Heart right ventricle (tissue), 16 donors: ENCODE measurements around the gene ZBTB44. TPM values are rescaled to one million over a fixed set of nuclear protein-coding genes. Genes with fewer than 3 reads are reported as not detected.
"Not testable (repeated sequence)": the region's sequence is repeated elsewhere in the genome, so short reads cannot be mapped to it uniquely, and the experiment has no call there.

Experiments
- ATAC-seq, 8 donors: fragments of 200-7000 bp; cut with Tn5 transposase; one replicate each; pipeline ENCODE4 v1.9.1; 2020; ENCODE audit warnings: mild to moderate bottlenecking in 8 of 8, moderate library complexity in 8 of 8, moderate number of reproducible peaks in 1 of 8
- DNase-seq, 2 donors: peaks; one replicate each; pipeline ENCODE4 v3.0.0-alpha.2; 2020
- H3K27ac ChIP-seq, 10 donors: fragments of 200-600 bp; sonication (generic) in 2 of 10; one replicate each; pipeline versions ENCODE4 v1.5.0 to v1.8.0; 2020 to 2022; ENCODE audit warnings: mild to moderate bottlenecking in 3 of 10
- H3K27me3 ChIP-seq, 7 donors: fragments of 200-600 bp; one replicate each; pipeline ENCODE4 v1.8.0; 2021 to 2022; ENCODE audit warnings: mild to moderate bottlenecking in 2 of 7
- H3K36me3 ChIP-seq, 9 donors: fragments of 200-600 bp; sonication (generic) in 1 of 9; one replicate each; pipeline versions ENCODE4 v1.5.0 to v1.8.0; 2020 to 2022; ENCODE audit warnings: mild to moderate bottlenecking in 2 of 9
- H3K4me1 ChIP-seq, 9 donors: fragments of 200-600 bp; sonication (generic) in 1 of 9; one replicate each; pipeline versions ENCODE4 v1.5.0 to v1.8.0; 2020 to 2022; ENCODE audit warnings: mild to moderate bottlenecking in 4 of 9
- H3K4me3 ChIP-seq, 10 donors: fragments of 200-600 bp; sonication (generic) in 2 of 10; one replicate each; pipeline versions ENCODE4 v1.5.0 to v1.8.0; 2020 to 2022; ENCODE audit warnings: mild to moderate bottlenecking in 7 of 10, moderate library complexity in 2 of 10
- H3K9me3 ChIP-seq, 11 donors: fragments of 200-600 bp in 10 of 11; sonication (generic) in 2 of 11; one replicate each; pipeline versions ENCODE4 v1.5.0 to v1.8.0; 2013 to 2022; ENCODE audit warnings: mild to moderate bottlenecking in 2 of 11, control low read depth in 1 of 11, moderate library complexity in 1 of 11
- WGBS, 2 donors: extraction: QIAGEN DNeasy Blood & Tissue Kit; methylation state at CpG; one replicate each; pipeline ENCODE4 v1.1.7; 2013; ENCODE audit warnings: inconsistent platforms in 1 of 2; 5-methylcytosine and 5-hydroxymethylcytosine counted together
- intact Hi-C, 10 donors: fragments of 100-400 bp; cut with DNase I; formaldehyde crosslinking; loops; one replicate each; pipeline versions ENCODE4 v1.11.1 to v1.14.2; 2022
- polyA plus RNA-seq, 2 donors: library from polyadenylated mRNA; stranded (reverse); fragments of 200-250 nt; gene quantifications; one replicate each; pipeline ENCODE4 v1.2.3, GENCODE V29; 2013
- total RNA-seq, 10 donors: library from RNA; stranded (reverse); fragmentation: NEBNext Ultra II Directional in 3 of 10; extraction: Animal tissue kit (Norgen Biotek cat#: 25700) in 3 of 10; gene quantifications; one replicate each; pipeline versions ENCODE4 v1.2.1 to v1.2.4, GENCODE V29; 2021 to 2023
- TF ChIP-seq, protein P1 (sequence below), 9 donors: fragments of 200-600 bp; sonication (generic) in 2 of 9; IDR thresholded peaks; one replicate each; pipeline versions ENCODE4 v1.5.0 to v1.8.0; 2021 to 2022; ENCODE audit warnings: antibody characterized with exemption in 9 of 9, mild to moderate bottlenecking in 5 of 9, moderate library complexity in 1 of 9
- donor health status: Arrhythmogenic right ventricular cardiomyopathy.
- donor health status: ischemic (EF 13 %, LVEDD 7.1; RV severe dilation, severe dysfunction).
- donor health status: healthy with polysubstance abuse.
- donor health status: DM: no; HTN: yes; CAD: no.
- donor health status: DM: no; HTN: no; CAD: no.
- donor health status: ischemic (EF 25% LVEDD 6.9; RV normal size, moderate dysfunction).
- donor health status: ischemic (EF 25% LVEDD 5.7; RV mildly dilated, moderate dysfunction).
- donor health status: healthy.
- donor health status: DM: yes; HTN: yes; CAD: no.
- donor health status: Ischemic cardiomyopathy.
- donor health status: ischemic (EF 35%, LVEDD 5.7; RV mildly dilated, moderate dysfunction).
- donor health status: nonischemic (EF 11% LVEDD 7.7; RV severe dilation, severe dysfunction).
- donor health status: DM: yes; HTN: yes; CAD: no.
- donor health status: PGD.
- donor health status: ischemic (EF 29% LVEDD 5.4; RV normal size, mild dysfunction).
- donor health status: nonischemic (EF 23%, LVEDD 6.1; RV moderate dilation, normal function).

ZBTB44 gene
- total and polyA plus RNA-seq, 12 donors = 6.8 to 51.6 (median 39.3) TPM

DNA sequence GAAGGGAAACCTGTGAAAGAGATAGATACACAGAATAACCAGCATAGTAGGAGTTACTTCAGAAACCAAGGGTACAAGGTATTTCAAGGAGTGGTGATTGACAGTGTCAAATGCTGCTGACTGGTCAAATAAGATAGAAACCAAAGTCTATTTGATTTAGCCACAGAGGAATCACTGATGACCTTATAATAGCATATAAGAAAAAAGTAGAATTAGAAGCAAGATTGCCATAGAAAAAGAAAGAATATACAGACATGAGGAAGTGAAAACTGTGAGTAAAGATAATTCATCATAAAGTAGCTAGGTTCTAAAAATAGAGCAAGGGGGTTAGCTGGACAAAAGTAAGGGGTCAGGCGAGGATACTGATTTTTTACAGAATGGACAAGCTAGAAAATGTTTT is 14.2 kb downstream of the ZBTB44 start:
- peaks cover 0 to 11% (median 0%) of the 10 kb centered on the region in 9 donors for H3K36me3 ChIP-seq
- TF ChIP-seq, protein P1, sequence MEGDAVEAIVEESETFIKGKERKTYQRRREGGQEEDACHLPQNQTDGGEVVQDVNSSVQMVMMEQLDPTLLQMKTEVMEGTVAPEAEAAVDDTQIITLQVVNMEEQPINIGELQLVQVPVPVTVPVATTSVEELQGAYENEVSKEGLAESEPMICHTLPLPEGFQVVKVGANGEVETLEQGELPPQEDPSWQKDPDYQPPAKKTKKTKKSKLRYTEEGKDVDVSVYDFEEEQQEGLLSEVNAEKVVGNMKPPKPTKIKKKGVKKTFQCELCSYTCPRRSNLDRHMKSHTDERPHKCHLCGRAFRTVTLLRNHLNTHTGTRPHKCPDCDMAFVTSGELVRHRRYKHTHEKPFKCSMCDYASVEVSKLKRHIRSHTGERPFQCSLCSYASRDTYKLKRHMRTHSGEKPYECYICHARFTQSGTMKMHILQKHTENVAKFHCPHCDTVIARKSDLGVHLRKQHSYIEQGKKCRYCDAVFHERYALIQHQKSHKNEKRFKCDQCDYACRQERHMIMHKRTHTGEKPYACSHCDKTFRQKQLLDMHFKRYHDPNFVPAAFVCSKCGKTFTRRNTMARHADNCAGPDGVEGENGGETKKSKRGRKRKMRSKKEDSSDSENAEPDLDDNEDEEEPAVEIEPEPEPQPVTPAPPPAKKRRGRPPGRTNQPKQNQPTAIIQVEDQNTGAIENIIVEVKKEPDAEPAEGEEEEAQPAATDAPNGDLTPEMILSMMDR (IDR thresholded peaks at IDR 0.05) = no peak
- 45 to 50% methylated on average over 1 of the region's 1 CpG for WGBS, 2 donors
- intact Hi-C loops = no loop called here
- no peaks in the 10 kb centered on the region for H3K27me3 ChIP-seq
- peaks cover 0 to 29% (median 13%) of the 10 kb centered on the region in 9 donors for H3K4me1 ChIP-seq
- DNase-seq (no peak), ATAC-seq (no peak)
- no peak overlapping the region for H3K27ac ChIP-seq
- no peak overlapping the region for H3K4me3 ChIP-seq
- peaks cover 0 to 9% (median 4%) of the 10 kb centered on the region in 11 donors for H3K9me3 ChIP-seq

DNA sequence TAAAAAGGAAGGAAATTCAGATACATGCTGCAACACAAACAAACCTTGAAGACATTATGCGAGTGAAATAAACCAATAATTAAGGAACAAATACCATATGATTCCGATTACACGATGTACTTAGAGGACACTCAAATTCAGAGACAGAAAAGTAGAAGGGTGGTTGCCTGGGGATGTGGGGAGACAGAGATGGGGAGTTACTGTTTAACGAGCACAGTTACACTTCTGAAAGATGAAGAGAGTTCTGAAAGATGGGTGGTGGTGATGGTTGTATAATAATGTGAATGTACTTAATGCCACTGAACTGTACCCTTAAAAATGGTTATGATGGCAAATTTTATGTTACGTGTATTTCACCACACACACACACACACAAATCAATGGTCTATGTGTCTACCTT is 14.7 kb downstream of the ZBTB44 start:
- DNase-seq (no peak), ATAC-seq (no peak)
- intact Hi-C loops = no loop called here
- H3K27me3 ChIP-seq = no peaks in the 10 kb centered on the region
- TF ChIP-seq, protein P1 (IDR thresholded peaks at IDR 0.05) = no peak
- no peak overlapping the region for H3K4me3 ChIP-seq
- H3K27ac ChIP-seq = no peak overlapping the region
- 96% methylated on average over 5 of the region's 5 CpGs for WGBS, 2 donors
- H3K9me3 ChIP-seq = peaks cover 0 to 3% (median under 1%) of the 10 kb centered on the region in 11 donors
- H3K4me1 ChIP-seq = peaks cover 0 to 28% (median 16%) of the 10 kb centered on the region in 9 donors
- H3K36me3 ChIP-seq = peaks cover 0 to 11% (median 0%) of the 10 kb centered on the region in 9 donors

DNA sequence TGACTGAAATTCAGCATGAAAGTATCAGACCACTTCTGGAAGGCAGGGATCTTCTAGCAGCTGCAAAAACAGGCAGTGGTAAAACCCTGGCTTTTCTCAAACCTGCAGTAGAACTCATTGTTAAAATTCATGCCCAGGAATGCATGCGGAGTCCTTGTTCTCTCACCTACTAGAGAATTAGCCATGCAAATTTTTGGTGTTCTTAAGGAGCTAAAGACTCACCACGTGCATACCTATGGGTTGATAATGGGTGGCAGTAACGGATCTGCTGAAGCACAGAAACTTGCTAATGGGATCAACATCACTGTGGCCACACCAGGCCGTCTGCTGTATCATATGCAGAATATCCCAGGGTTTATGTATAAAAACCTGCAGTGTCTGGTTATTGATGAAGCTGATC is 19.1 kb downstream of the ZBTB44 start:
- Histone ChIP-seq H3K4me3 (no peak overlapping the region), H3K9me3 (no peaks in the 10 kb centered on the region), H3K36me3 (peaks cover 0 to 5% (median 0%) of the 10 kb centered on the region in 9 donors), H3K27me3 (no peaks in the 10 kb centered on the region), H3K27ac (no peak overlapping the region), H3K4me1 (peaks cover 0 to 16% (median 9%) of the 10 kb centered on the region in 9 donors)
- DNase-seq (no peak), ATAC-seq (no peak)
- 70 to 73% methylated on average over 4 of the region's 4 CpGs for WGBS, 2 donors
- intact Hi-C loops = no loop called here
- TF ChIP-seq, protein P1 (IDR thresholded peaks at IDR 0.05) = no peak

DNA sequence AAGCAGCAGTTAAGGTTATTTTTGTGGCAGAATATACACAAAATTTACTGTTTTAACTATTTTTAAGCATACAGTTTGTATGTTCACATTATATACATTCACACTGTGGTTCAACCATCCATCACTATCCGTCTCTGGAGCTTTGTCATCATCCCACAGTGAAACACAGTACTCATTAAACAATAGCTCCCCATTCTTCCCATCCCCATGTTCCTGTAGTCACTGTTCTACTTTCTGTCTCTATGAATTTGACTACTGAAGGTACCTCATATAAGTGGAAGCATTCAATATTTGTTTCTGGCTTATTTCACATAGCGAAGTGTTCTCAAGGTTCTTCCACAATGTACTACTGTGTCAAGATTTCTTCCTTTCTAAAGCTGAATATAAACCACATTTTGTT is 32.6 kb downstream of the ZBTB44 start:
- TF ChIP-seq, protein P1 (IDR thresholded peaks at IDR 0.05) = no peak
- Histone ChIP-seq H3K9me3 (peaks cover 0 to 29% (median 12%) of the 10 kb centered on the region in 11 donors), H3K4me3 (no peak overlapping the region), H3K27ac (no peak overlapping the region), H3K36me3 (peaks cover 0 to 7% (median 0%) of the 10 kb centered on the region in 9 donors), H3K27me3 (no peaks in the 10 kb centered on the region), H3K4me1 (peaks cover 0 to 7% (median 0%) of the 10 kb centered on the region in 9 donors)
- ATAC-seq = no peak
- WGBS, 2 donors = 99% methylated on average over 2 of the region's 2 CpGs
- DNase-seq = no peak
- intact Hi-C loops = no loop called here

DNA sequence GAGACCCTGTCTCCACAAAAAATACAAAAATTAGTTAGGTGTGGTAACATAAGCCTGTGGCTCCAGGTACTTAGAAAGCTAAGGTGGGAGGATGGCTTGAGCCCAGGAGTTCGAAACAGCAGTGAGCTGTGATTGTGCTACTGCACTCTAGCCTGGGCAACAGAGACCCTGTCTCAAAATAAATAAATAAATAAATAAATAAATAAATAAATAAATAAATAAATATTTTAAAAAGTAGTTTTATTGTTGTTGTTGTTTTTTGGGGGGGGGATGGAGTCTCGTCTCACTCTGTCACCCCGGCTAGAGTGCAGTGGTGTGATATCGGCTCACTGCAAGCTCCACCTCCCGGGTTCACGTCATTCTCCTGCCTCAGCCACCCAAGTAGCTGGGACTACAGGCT is 33.4 kb downstream of the ZBTB44 start:
- Histone ChIP-seq H3K36me3 (peaks cover 0 to 10% (median 0%) of the 10 kb centered on the region in 9 donors), H3K9me3 (peaks cover 0 to 30% (median 12%) of the 10 kb centered on the region in 11 donors)
- ATAC-seq, H3K4me3 ChIP-seq, H3K4me1 ChIP-seq, DNase-seq, intact Hi-C loops, H3K27me3 ChIP-seq, H3K27ac ChIP-seq: not testable (repeated sequence)
- 99 to 100% methylated on average over 6 of the region's 6 CpGs for WGBS, 2 donors
